Vagina (tissue), 2 donors: ENCODE measurements around the gene CD36. TPM values are rescaled to one million over a fixed set of nuclear protein-coding genes. Genes with fewer than 3 reads are reported as not detected.

Experiments
- DNase-seq, 2 donors: peaks; one replicate each; pipeline ENCODE4 v3.0.0-alpha.2; 2017; ENCODE audit errors: extremely low spot score in 2 of 2
- H3K27ac ChIP-seq: fragments of 200-600 bp; sonication (generic); one replicate; pipeline ENCODE4 v1.5.1; 2019
- H3K27me3 ChIP-seq: fragments of 200-600 bp; sonication (generic); one replicate; pipeline ENCODE4 v1.5.1; 2019
- H3K36me3 ChIP-seq, 2 donors: fragments of 200-600 bp; sonication (generic); one replicate each; pipeline ENCODE4 v1.5.1; 2017 to 2019
- H3K4me1 ChIP-seq: fragments of 200-600 bp; sonication (generic); one replicate; pipeline ENCODE4 v1.5.1; 2019
- H3K4me3 ChIP-seq, 2 donors: fragments of 200-600 bp; sonication (generic); 1 replicate in 1 of 2; 2 replicates in 1 of 2; pipeline ENCODE4 v1.5.1; 2016 to 2019
- H3K9me3 ChIP-seq: fragments of 200-600 bp; sonication (generic); one replicate; pipeline ENCODE4 v1.5.1; 2019
- POLR2A ChIP-seq, 2 donors: fragments of 450-650 bp; IDR thresholded peaks; one replicate each; pipeline ENCODE4 v1.6.1; 2017; ENCODE audit warnings: antibody characterized with exemption in 2 of 2, mild to moderate bottlenecking in 2 of 2, moderate library complexity in 2 of 2
- POLR2AphosphoS5 ChIP-seq, 2 donors: sonication (generic); formaldehyde crosslinking; IDR thresholded peaks; one replicate each; pipeline ENCODE4 v1.9.0; 2017; ENCODE audit warnings: antibody characterized with exemption in 2 of 2, mild to moderate bottlenecking in 2 of 2, low read depth in 1 of 2; ENCODE audit not compliant: insufficient read depth in 1 of 2
- intact Hi-C: fragments of 100-400 bp; cut with DNase I; formaldehyde crosslinking; loops from one replicate; pipeline ENCODE4 v1.15.1; 2023
- total RNA-seq: library from RNA; depleted of rRNA; stranded (reverse); fragments of >200 nt; gene quantifications from one replicate; pipeline ENCODE4 v1.2.3, GENCODE V29; 2016
- TF ChIP-seq, protein P1 (sequence below), 3 experiments: fragments of 450-650 bp in 2 of 3; fragments of 200-600 bp in 1 of 3; sonication (generic) in 1 of 3; IDR thresholded peaks; one replicate each; pipeline ENCODE4 v1.5.1; 2017 to 2019; ENCODE audit warnings: antibody characterized with exemption in 3 of 3, mild to moderate bottlenecking in 2 of 3, moderate library complexity in 2 of 3

CD36 gene
- total RNA-seq, 1 donor from 2014 or later: 102 TPM

DNA sequence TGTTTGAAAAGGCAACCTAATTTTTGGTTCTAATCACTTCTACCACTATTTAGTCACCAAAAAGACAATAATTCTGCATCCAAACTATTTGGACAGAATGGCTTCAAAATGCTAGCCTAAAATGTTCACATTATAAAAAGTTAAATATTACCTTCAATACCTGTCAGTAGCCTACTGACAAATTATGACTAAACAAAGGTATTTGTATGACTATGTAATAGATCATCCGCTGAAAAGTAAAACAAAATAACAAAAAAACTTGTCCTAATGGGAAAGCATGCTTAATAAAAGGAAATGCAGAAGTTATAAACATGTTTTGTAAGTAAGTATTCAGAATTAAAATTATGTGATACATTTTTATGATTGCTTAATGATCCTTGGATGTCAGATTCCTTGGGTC, 36.6 kb downstream of the CD36 start:
- no peaks in the 10 kb centered on the region for H3K9me3 ChIP-seq
- no peaks in the 10 kb centered on the region for H3K36me3 ChIP-seq
- no peak overlapping the region for H3K4me3 ChIP-seq
- no peaks in the 10 kb centered on the region for H3K4me1 ChIP-seq
- TF ChIP-seq POLR2AphosphoS5 (IDR thresholded peaks at IDR 0.05; ENCODE audit: insufficient read depth in 1 of 2, low read depth in 1 of 2): no peak
- TF ChIP-seq, protein P1, sequence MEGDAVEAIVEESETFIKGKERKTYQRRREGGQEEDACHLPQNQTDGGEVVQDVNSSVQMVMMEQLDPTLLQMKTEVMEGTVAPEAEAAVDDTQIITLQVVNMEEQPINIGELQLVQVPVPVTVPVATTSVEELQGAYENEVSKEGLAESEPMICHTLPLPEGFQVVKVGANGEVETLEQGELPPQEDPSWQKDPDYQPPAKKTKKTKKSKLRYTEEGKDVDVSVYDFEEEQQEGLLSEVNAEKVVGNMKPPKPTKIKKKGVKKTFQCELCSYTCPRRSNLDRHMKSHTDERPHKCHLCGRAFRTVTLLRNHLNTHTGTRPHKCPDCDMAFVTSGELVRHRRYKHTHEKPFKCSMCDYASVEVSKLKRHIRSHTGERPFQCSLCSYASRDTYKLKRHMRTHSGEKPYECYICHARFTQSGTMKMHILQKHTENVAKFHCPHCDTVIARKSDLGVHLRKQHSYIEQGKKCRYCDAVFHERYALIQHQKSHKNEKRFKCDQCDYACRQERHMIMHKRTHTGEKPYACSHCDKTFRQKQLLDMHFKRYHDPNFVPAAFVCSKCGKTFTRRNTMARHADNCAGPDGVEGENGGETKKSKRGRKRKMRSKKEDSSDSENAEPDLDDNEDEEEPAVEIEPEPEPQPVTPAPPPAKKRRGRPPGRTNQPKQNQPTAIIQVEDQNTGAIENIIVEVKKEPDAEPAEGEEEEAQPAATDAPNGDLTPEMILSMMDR (IDR thresholded peaks at IDR 0.05): no peak
- no peak for TF ChIP-seq POLR2A (IDR thresholded peaks at IDR 0.05)
- H3K27me3 ChIP-seq: no peaks in the 10 kb centered on the region
- intact Hi-C loops: no loop called here
- no peak for DNase-seq
- no peak overlapping the region for H3K27ac ChIP-seq

DNA sequence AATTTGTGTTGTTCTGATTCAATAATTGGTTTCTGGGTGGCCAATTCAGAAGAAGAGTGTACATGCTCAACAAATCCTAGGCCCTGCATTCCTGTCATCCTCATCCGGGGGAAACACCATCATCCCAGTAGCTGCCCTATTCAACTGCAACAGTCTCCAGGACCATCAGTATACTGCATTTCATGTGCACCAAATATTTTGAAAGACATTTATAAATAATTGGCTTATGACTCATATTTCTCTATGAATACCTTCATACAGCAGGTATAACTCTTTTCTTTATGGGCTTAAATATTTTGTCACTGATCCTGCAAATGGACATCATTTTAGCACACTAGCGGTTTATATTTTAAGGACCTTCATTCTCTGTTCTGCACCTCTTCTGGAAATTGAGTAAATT, 38.0 kb downstream of the CD36 start:
- H3K27me3 ChIP-seq: no peaks in the 10 kb centered on the region
- no peaks in the 10 kb centered on the region for H3K4me1 ChIP-seq
- DNase-seq: no peak
- H3K9me3 ChIP-seq: no peaks in the 10 kb centered on the region
- TF ChIP-seq POLR2AphosphoS5 (IDR thresholded peaks at IDR 0.05; ENCODE audit: insufficient read depth in 1 of 2, low read depth in 1 of 2) (no peak), POLR2A (IDR thresholded peaks at IDR 0.05) (no peak)
- TF ChIP-seq, protein P1 (IDR thresholded peaks at IDR 0.05): no peak
- intact Hi-C loops: no loop called here
- no peak overlapping the region for H3K4me3 ChIP-seq
- H3K36me3 ChIP-seq: no peaks in the 10 kb centered on the region
- no peak overlapping the region for H3K27ac ChIP-seq

GRCh38 chr7:80677629-80678028, 39.2 kb downstream of the CD36 start:
- no peaks in the 10 kb centered on the region for H3K4me1 ChIP-seq
- H3K27me3 ChIP-seq: no peaks in the 10 kb centered on the region
- no peaks in the 10 kb centered on the region for H3K36me3 ChIP-seq
- H3K27ac ChIP-seq: no peak overlapping the region
- no peaks in the 10 kb centered on the region for H3K9me3 ChIP-seq
- no peak overlapping the region for H3K4me3 ChIP-seq
- DNase-seq: no peak
- intact Hi-C loops: no loop called here
- no peak for TF ChIP-seq POLR2AphosphoS5 (IDR thresholded peaks at IDR 0.05; ENCODE audit: insufficient read depth in 1 of 2, low read depth in 1 of 2)
- no peak for TF ChIP-seq POLR2A (IDR thresholded peaks at IDR 0.05)
- TF ChIP-seq, protein P1 (IDR thresholded peaks at IDR 0.05): no peak

DNA sequence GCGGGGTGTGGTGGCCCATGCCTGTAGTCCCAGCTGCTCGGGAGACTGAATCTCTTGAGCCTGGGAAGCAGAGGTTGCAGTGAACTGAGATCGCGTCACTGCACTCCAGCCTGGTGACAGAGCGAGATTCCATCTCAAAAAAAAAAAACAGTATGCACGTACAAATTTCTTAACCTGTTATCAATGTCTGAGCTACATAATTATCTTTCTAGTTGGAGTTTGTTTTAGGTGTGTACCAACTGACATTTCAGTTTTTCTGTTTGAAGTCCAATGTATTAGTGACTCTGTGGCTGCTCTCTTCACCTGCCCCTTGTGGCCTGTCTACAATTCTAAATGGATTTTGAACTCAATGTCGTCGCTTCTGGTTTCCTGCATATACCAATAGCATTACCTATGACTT, 40.3 kb downstream of the CD36 start:
- TF ChIP-seq POLR2A (IDR thresholded peaks at IDR 0.05): no peak
- TF ChIP-seq, protein P1 (IDR thresholded peaks at IDR 0.05): no peak
- no peak for TF ChIP-seq POLR2AphosphoS5 (IDR thresholded peaks at IDR 0.05; ENCODE audit: insufficient read depth in 1 of 2, low read depth in 1 of 2)
- Histone ChIP-seq H3K4me3 (no peak overlapping the region), H3K27me3 (no peaks in the 10 kb centered on the region), H3K36me3 (no peaks in the 10 kb centered on the region), H3K4me1 (no peaks in the 10 kb centered on the region), H3K27ac (no peak overlapping the region), H3K9me3 (no peaks in the 10 kb centered on the region)
- DNase-seq: no peak
- intact Hi-C loops: no loop called here

GRCh38 chr7:80679921-80680907, 41.8 kb downstream of the CD36 start:
- H3K36me3 ChIP-seq: no peaks in the 10 kb centered on the region
- intact Hi-C loops: no loop called here
- DNase-seq: no peak
- no peaks in the 10 kb centered on the region for H3K4me1 ChIP-seq
- no peak overlapping the region for H3K4me3 ChIP-seq
- TF ChIP-seq POLR2A (IDR thresholded peaks at IDR 0.05) (no peak), POLR2AphosphoS5 (IDR thresholded peaks at IDR 0.05; ENCODE audit: insufficient read depth in 1 of 2, low read depth in 1 of 2) (no peak)
- TF ChIP-seq, protein P1 (IDR thresholded peaks at IDR 0.05): no peak
- H3K9me3 ChIP-seq: no peaks in the 10 kb centered on the region
- H3K27me3 ChIP-seq: no peaks in the 10 kb centered on the region
- no peak overlapping the region for H3K27ac ChIP-seq
